GM21717 (cell line): ENCODE results near the gene ABCC4.
"Not testable (repeated sequence)": the region's sequence is repeated elsewhere in the genome, so short reads cannot be mapped to it uniquely, and the experiment has no call there.

ENCODE experiments used
- ATAC-seq: cut with Tn5 transposase; IDR thresholded peaks from one replicate; pipeline ENCODE4 v1.9.1; 2021; ENCODE audit warnings: mild to moderate bottlenecking, moderate library complexity; ENCODE audit not compliant: unreplicated experiment

The ABCC4 gene

GRCh38 chr13:95168191-95168590, 133.1 kb downstream of the ABCC4 start:
- ATAC-seq, result no peak

GRCh38 chr13:95167003-95167402, 134.2 kb downstream of the ABCC4 start:
- not testable (repeated sequence) for ATAC-seq

GRCh38 chr13:95164830-95165229, 136.4 kb downstream of the ABCC4 start:
- ATAC-seq, result no peak

DNA sequence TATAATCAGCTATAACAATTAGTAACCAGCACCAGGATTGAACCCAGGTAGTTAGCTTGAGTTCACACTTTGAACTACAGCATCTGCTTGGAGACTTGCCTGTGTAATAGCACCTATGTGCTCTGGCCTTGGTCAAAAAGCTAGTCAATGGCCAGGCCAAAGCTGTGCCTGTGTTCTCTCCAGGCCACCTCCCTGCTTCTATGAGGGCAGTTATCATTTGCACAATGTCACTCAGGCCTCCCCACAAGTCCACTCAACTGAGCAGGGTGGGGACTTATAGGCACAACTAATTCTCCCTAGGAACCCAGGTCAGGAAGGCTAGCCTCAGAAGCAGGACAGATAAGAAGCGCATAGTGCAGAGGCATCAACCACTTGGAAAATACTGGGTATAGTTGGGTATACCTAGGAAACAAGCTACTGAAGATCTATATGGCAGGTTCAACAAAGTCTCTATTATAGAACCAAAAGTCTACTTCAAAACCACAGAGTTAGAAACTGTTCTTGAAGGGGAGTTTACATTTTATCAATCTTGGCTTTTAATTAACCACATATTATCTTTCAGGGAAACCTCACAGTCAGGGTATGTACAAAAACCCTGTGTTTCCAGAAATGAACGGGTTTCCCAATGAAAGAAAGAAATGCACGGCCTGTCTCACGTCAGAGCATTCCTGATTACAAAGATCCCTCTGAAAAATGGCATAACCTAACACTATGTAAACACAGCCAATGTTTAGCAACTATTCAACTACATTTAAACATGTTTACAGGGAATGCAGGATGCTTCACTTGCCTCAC, 140.9 kb downstream of the ABCC4 start:
- no peak for ATAC-seq

DNA sequence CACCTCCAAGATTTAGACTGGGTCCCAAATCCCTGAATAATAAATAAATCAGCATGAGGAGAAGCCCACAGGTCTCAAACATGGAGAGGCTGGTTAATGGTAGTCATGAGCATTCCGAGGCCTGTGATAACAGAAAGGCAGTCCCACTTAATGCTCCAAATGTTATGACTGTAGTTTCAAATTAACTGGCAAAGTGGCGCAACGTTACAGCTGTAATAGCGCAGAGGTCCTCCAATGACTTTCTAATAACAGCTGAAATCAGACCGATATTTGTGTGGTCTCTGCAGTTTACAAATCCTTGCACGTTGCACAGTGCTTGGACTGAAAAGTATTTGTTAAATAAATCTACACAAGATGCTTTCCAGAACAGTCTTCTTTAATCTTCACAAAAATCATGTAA, 141.8 kb downstream of the ABCC4 start:
- no peak for ATAC-seq

DNA sequence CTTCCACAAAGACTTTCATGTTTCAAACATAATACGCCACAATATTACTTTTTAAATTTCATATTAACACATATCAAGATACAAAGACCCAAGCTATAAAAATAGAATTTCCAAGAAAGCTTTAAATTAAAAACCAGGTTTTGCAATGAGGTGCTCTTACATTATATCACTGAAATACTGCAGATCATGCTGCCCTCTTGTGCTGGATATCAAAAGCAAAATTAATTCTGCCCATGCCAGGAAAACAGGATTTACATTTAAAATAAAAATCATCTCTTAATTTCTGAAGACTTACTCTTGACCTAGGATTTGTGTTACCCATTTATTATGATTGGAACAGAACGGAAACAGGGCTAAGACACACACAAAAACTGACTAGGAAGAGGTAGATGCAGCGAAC, 145.0 kb downstream of the ABCC4 start:
- no peak for ATAC-seq

GRCh38 chr13:95155504-95155903, 145.7 kb downstream of the ABCC4 start:
- no peak for ATAC-seq

GRCh38 chr13:95155093-95155492, 146.2 kb downstream of the ABCC4 start:
- no peak for ATAC-seq

DNA sequence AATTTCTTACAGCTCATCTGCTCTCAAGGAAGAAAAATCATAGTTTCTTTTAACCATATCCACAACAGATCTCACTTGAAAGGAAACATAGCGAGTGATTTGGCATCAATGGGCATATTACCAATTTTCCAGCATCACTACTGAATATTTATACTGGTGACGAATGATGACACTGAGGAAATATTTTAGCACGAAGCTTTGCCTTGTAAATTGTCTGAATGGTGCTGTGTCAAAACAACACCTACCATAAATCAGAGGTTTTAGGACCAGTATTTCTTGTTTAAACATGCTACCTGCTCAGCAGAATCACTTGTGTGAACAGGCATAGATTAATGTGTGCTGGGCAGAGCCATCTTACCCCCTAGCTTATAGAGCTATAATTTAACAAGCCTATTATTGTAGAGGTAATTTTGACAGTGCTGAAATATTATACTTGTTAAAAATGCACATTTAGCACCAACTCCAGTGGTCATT, 146.8 kb downstream of the ABCC4 start:
- ATAC-seq, result no peak

- ATAC-seq, result no peak
Observed at GRCh38 chr13:95153647-95154412, 147.4 kb downstream of the ABCC4 start.

GRCh38 chr13:95151942-95152587, 149.2 kb downstream of the ABCC4 start:
- no peak for ATAC-seq

DNA sequence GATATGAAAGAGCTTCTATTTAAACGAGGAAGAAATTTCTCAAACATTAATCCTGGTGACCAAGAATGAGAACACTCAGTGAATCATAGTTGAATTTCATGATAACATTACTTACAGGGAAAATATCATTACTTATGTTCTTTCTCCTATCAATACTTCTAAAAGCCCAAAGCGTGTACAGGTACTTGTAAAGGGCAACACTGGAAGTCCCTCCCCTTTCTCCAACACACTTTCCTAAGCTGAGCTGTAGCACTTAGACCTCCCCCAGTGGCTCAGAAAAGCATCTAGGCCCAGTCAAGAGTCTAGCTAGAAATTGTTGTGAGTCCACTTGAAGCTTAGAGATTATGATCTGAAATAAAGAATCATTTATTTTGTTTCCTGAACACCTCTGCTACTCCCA, 150.7 kb downstream of the ABCC4 start:
- ATAC-seq, result no peak

DNA sequence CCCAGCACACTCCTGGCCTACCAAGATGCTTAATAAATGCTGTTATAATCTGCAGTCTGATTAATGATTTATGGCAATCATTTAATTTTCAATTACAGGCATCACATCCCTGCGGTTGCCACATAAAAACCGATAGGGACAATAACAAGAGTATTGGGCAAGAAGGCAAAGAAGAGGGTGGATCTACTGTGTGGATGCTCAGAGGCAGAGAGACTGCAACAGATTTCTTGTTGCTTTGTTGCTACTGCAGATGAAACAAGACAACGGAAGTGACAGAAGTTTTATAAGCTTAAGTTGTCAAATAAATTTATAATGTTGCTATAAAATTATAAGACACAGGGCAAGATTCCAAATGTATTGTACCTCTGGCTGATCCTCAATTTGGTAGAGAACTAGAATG, 154.8 kb downstream of the ABCC4 start:
- no peak for ATAC-seq

GRCh38 chr13:95145587-95145986, 155.7 kb downstream of the ABCC4 start:
- no peak for ATAC-seq

DNA sequence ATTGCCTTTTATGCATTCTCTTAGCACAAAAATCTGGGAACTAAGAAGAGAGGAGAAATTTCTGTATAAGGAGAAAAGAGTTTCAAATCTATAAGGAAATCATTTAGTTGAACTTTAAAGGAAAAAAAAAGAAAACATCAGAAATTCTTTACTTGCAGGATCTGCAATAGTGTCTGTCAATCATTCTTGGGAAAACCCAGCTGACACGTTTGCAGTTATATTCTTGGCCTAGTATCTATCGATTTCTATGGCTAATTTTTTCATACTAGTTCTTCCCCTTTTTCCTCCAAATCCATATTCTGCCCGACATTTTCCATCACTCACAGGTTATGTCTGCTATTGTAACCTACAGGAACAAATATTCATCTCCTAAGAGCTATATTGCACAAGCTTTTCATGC, 160.7 kb downstream of the ABCC4 start:
- no peak for ATAC-seq

- no peak for ATAC-seq
Observed at GRCh38 chr13:95138876-95139585, 162.2 kb downstream of the ABCC4 start.

GRCh38 chr13:95137096-95137495, 164.2 kb downstream of the ABCC4 start:
- peak; percentile 86 for ATAC-seq

DNA sequence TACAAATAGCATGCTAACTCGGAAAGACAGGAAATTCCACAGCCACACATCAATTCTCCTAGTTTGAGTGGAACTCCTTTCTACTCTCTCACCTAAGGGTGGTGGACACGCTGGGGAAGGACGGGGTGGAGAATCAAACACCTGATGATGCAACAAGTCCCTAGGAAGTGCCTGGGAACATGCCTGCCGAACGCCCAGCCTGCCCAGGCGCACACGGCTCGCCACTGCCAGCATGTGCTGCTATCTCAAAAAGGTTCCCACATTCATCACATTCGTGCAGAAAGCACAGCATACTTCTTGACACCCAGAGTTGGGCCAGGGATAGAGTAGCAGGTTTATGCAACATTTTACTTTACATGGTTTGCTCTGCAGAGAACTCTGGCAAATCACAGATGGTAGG, 164.6 kb downstream of the ABCC4 start:
- no peak for ATAC-seq

- ATAC-seq, result no peak
Observed at GRCh38 chr13:95133498-95133897, 167.8 kb downstream of the ABCC4 start.

GRCh38 chr13:95129004-95129403, 172.2 kb downstream of the ABCC4 start:
- ATAC-seq, result no peak

DNA sequence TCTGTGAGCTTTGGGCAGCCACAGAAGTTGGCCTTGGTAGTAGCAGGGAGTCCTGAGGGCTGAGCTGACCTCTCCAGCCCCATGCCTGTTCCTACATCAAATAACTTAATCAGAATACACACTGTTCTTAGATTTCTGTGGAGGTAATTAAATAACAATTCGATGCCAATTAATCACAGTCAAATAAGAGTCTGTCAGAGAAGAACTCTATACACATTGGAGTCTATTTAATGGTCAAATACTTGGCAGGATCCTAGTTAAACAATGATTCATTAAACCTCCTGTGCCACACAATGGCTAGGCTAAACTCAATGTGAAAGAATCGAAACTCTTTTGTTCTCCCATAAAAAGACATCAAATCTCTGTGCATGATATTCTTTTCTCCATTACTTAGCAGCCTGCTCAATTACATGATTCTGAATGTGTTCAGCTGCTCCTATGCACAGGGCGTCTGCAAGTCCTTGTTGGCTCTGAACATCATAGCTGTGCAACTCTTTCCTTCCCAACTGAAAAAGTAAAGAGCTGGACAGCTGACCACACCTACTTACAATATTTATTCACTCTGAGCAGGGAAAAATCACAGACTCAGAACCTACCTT, 173.1 kb downstream of the ABCC4 start:
- no peak for ATAC-seq
